K562 (cell line): ENCODE measurements around the gene PRKAA1. TPM values are rescaled to one million over a fixed set of nuclear protein-coding genes. Genes with fewer than 3 reads are reported as not detected.

Experiments used
- CBX5 ChIP-seq: IDR thresholded peaks from 2 replicates; pipeline ENCODE4 v1.6.1; 2014; ENCODE audit warnings: low read depth, borderline replicate concordance
- CTCF ChIP-seq, 3 experiments: IDR thresholded peaks in 2 of 3; conservative IDR thresholded peaks in 1 of 3; 2 replicates each; pipeline ENCODE4 v1.5.1; 2011 to 2012; ENCODE audit warnings: low read length in 3 of 3, mild to moderate bottlenecking in 3 of 3, control low read depth in 2 of 3, improper control_type of control experiment in 1 of 3, inconsistent platforms in 1 of 3, low read depth in 1 of 3, mixed read lengths in 1 of 3, moderate library complexity in 1 of 3; ENCODE audit not compliant: insufficient read depth in 2 of 3
- E2F4 ChIP-seq: sonication (generic); formaldehyde crosslinking; IDR thresholded peaks from 2 replicates; pipeline ENCODE4 v1.8.0; 2022; ENCODE audit warnings: mild to moderate bottlenecking, low read depth, missing genetic modification reagents
- E2F8 ChIP-seq: fragments of 450-650 bp; IDR thresholded peaks from 2 replicates; pipeline ENCODE4 v1.7.1; 2018; ENCODE audit warnings: mild to moderate bottlenecking, low read depth; ENCODE audit not compliant: partially characterized antibody
- HDAC3 ChIP-seq: fragments of 450-650 bp; IDR thresholded peaks from 2 replicates; pipeline ENCODE4 v1.6.1; 2018; ENCODE audit warnings: borderline replicate concordance, mild to moderate bottlenecking, moderate library complexity; ENCODE audit not compliant: partially characterized antibody
- HDAC6 ChIP-seq: IDR thresholded peaks from 2 replicates; pipeline ENCODE4 v1.6.1; 2012; ENCODE audit warnings: low read depth, mild to moderate bottlenecking, control low read depth, inconsistent platforms, low read length, moderate library complexity
- KHSRP ChIP-seq: fragments of 450-650 bp; IDR thresholded peaks from 2 replicates; pipeline ENCODE4 v1.6.1; 2017
- KLF1 ChIP-seq: fragments of 450-650 bp; IDR thresholded peaks from 2 replicates; pipeline ENCODE4 v1.6.1; 2016; ENCODE audit warnings: missing genetic modification characterization, missing compliant biosample characterization
- MTA1 ChIP-seq: fragments of 450-650 bp; IDR thresholded peaks from 2 replicates; pipeline ENCODE4 v1.6.1; 2017; ENCODE audit warnings: borderline replicate concordance
- NCOA6 ChIP-seq: fragments of 450-650 bp; IDR thresholded peaks from 2 replicates; pipeline ENCODE4 v1.6.1; 2017; ENCODE audit warnings: mild to moderate bottlenecking
- NFE2 ChIP-seq: IDR thresholded peaks from 2 replicates; pipeline ENCODE4 v1.6.1; 2014; ENCODE audit warnings: antibody characterized with exemption, low read depth
- PRMT5 ChIP-seq: sonication (generic); formaldehyde crosslinking; IDR thresholded peaks from 2 replicates; pipeline ENCODE4 v1.5.0; 2020; ENCODE audit warnings: missing genetic modification reagents
- SMC3 ChIP-seq: conservative IDR thresholded peaks from 2 replicates; pipeline ENCODE4 v1.6.1; 2011; ENCODE audit warnings: low read depth, low read length, improper control_type of control experiment; ENCODE audit not compliant: insufficient read depth
- TAL1 ChIP-seq: fragments of 450-650 bp; IDR thresholded peaks from 2 replicates; pipeline ENCODE4 v1.6.1; 2016; ENCODE audit warnings: mild to moderate bottlenecking
- TGIF2 ChIP-seq: sonication (generic); formaldehyde crosslinking; IDR thresholded peaks from 2 replicates; pipeline ENCODE4 v1.8.1; 2022; ENCODE audit warnings: mild to moderate bottlenecking, missing genetic modification reagents, moderate library complexity
- XRCC3 ChIP-seq: fragments of 450-650 bp; IDR thresholded peaks from 2 replicates; pipeline ENCODE4 v1.6.1; 2017; ENCODE audit warnings: mild to moderate bottlenecking, moderate library complexity
- ZFP91 ChIP-seq: sonication (generic); formaldehyde crosslinking; IDR thresholded peaks from 2 replicates; pipeline ENCODE4 v1.8.0; 2022; ENCODE audit warnings: mild to moderate bottlenecking, missing genetic modification reagents
- ZHX1 ChIP-seq: fragments of 150-350 bp; conservative IDR thresholded peaks from 2 replicates; pipeline ENCODE4 v1.6.1; 2014; ENCODE audit warnings: low read length
- ZKSCAN8 ChIP-seq: fragments of 200-800 bp; sonication (Bioruptor generic); IDR thresholded peaks from 2 replicates; pipeline ENCODE4 v1.6.1; 2016; ENCODE audit warnings: missing genetic modification characterization, missing compliant biosample characterization
- ZNF184 ChIP-seq: sonication (generic); formaldehyde crosslinking; IDR thresholded peaks from 2 replicates; pipeline ENCODE4 v1.5.0; 2020; ENCODE audit warnings: missing genetic modification reagents
- ZNF77 ChIP-seq: fragments of 250-450 bp; sonication (Bioruptor Pico); IDR thresholded peaks from 2 replicates; pipeline ENCODE4 v1.5.0; 2020
- polyA plus RNA-seq, 8 experiments: library from polyadenylated mRNA; depleted of rRNA in 4 of 8; stranded (reverse) in 5 of 8; unstranded in 3 of 8; fragments of >200 nt; fragmentation: Nextera tagmentation in 2 of 8; fragmentation: Illumina TruSeq in 1 of 8; extraction: Ambion mirVana in 2 of 8; extraction: Trizol in 1 of 8; gene quantifications; 2 replicates each; pipeline versions ENCODE4 v1.2.1 to v1.2.3, GENCODE V29; 2011 to 2014; ENCODE audit warnings: inconsistent platforms in 1 of 8, missing spikeins in 1 of 8
- total RNA-seq, 7 experiments: library from RNA; depleted of rRNA in 6 of 7; stranded (reverse); fragments of >200 nt in 6 of 7; fragmentation: Illumina TruSeq in 2 of 7; extraction: Trizol in 2 of 7; gene quantifications; 2 replicates each; pipeline versions ENCODE4 v1.2.1 to v1.2.3, GENCODE V29; 2011 to 2021; ENCODE audit warnings: low replicate concordance in 1 of 7

PRKAA1 gene
- total and polyA plus RNA-seq, 9 of the 15 experiments (the other 6 are each of a cell fraction or from before 2014, with no cell fraction given): 24.5 to 84.0 (median 51.4) TPM

GRCh38 chr5:40755093-40755406, 43.1 kb downstream of the PRKAA1 start (continued):
- TF ChIP-seq E2F8 (no peak), CBX5 (no peak), NFE2 (no peak), KHSRP (no peak), E2F4 (no peak), PRMT5 (CRISPR knock-in tag) (no peak), TGIF2 (CRISPR knock-in tag) (no peak), NCOA6 (no peak), MTA1 (no peak), KLF1 (tag) (no peak), ZFP91 (CRISPR knock-in tag) (no peak; the same call in 1 of the 2 replicates), ZNF184 (CRISPR knock-in tag) (no peak), SMC3 (peak; percentile 47; the same call in 1 of the 2 replicates), ZHX1 (no peak), HDAC6 (no peak), ZKSCAN8 (CRISPR knock-in tag) (no peak), HDAC3 (no peak), CTCF (IDR thresholded peaks at IDR 0.05 in 2 of 3, conservative IDR thresholded peaks at IDR 0.05 in 1 of 3; ENCODE audit: insufficient read depth in 2 of 3, low read depth in 1 of 3, low read length in 3 of 3) (peak; percentile 91 to 97 (median 97)), ZNF77 (CRISPR knock-in tag) (no peak), XRCC3 (no peak), TAL1 (no peak)
